GM12878 (cell line): ENCODE measurements around the gene AEN. TPM values are rescaled to one million over a fixed set of nuclear protein-coding genes. Genes with fewer than 3 reads are reported as not detected.

Experiments
- ASH2L ChIP-seq: fragments of 300-600, 200-600 bp; sonication (generic); IDR thresholded peaks from 2 replicates; pipeline ENCODE4 v1.6.1; 2017; ENCODE audit warnings: low read depth, mild to moderate bottlenecking, borderline replicate concordance
- FOXK2 ChIP-seq: fragments of 450-650 bp; IDR thresholded peaks from 2 replicates; pipeline ENCODE4 v1.6.1; 2017; ENCODE audit warnings: mild to moderate bottlenecking, moderate library complexity
- HDGF ChIP-seq: fragments of 450-650 bp; IDR thresholded peaks from 2 replicates; pipeline ENCODE4 v1.6.1; 2016; ENCODE audit warnings: antibody characterized with exemption
- IKZF2 ChIP-seq, 2 experiments: fragments of 450-650 bp; IDR thresholded peaks; 2 replicates each; pipeline ENCODE4 v1.6.1; 2017; ENCODE audit warnings: mild to moderate bottlenecking in 2 of 2, moderate library complexity in 2 of 2
- SMARCA5 ChIP-seq: fragments of 450-650 bp; IDR thresholded peaks from 2 replicates; pipeline ENCODE4 v1.6.1; 2017; ENCODE audit warnings: mild to moderate bottlenecking
- ZNF217 ChIP-seq: fragments of 450-650 bp; IDR thresholded peaks from 2 replicates; pipeline ENCODE4 v1.6.1; 2017; ENCODE audit warnings: antibody characterized with exemption, mild to moderate bottlenecking
- polyA plus RNA-seq, 11 experiments: library from polyadenylated mRNA; depleted of rRNA in 4 of 11; unstranded in 6 of 11; stranded (reverse) in 5 of 11; fragments of >200 nt; fragmentation: Nextera tagmentation in 4 of 11; fragmentation: Illumina TruSeq in 1 of 11; extraction: Ambion mirVana in 4 of 11; extraction: Trizol in 1 of 11; gene quantifications; 1 replicate in 1 of 11; 2 replicates in 10 of 11; pipeline versions ENCODE4 v1.2.1 to v1.2.3, GENCODE V29; 2011 to 2016; ENCODE audit warnings: inconsistent platforms in 2 of 11, missing spikeins in 2 of 11, low read depth in 1 of 11
- total RNA-seq, 4 experiments: library from RNA; depleted of rRNA in 3 of 4; stranded (reverse); fragments of >200 nt in 3 of 4; fragmentation: Illumina TruSeq in 1 of 4; extraction: Trizol in 1 of 4; gene quantifications; 2 replicates each; pipeline versions ENCODE4 v1.2.1 to v1.2.3, GENCODE V29; 2013 to 2021
- TF ChIP-seq, protein P1 (sequence below): IDR thresholded peaks from 2 replicates; pipeline ENCODE4 v1.6.1; 2012; ENCODE audit warnings: mild to moderate bottlenecking, low read depth, low read length
- TF ChIP-seq, protein P2 (sequence below): fragments of 150-350 bp; IDR thresholded peaks from 2 replicates; pipeline ENCODE4 v1.6.1; 2016; ENCODE audit warnings: low read depth, low read length
- TF ChIP-seq, protein P3 (sequence below): IDR thresholded peaks from 2 replicates; pipeline ENCODE4 v1.6.1; 2011; ENCODE audit warnings: low read depth, mild to moderate bottlenecking, low read length, moderate library complexity, borderline replicate concordance; ENCODE audit errors: extremely low read depth

Gene AEN
- total and polyA plus RNA-seq, 10 of the 15 experiments (the other 5 are each of a cell fraction or from before 2014, with no cell fraction given), result 11.7 to 81.2 (median 53.7) TPM

DNA sequence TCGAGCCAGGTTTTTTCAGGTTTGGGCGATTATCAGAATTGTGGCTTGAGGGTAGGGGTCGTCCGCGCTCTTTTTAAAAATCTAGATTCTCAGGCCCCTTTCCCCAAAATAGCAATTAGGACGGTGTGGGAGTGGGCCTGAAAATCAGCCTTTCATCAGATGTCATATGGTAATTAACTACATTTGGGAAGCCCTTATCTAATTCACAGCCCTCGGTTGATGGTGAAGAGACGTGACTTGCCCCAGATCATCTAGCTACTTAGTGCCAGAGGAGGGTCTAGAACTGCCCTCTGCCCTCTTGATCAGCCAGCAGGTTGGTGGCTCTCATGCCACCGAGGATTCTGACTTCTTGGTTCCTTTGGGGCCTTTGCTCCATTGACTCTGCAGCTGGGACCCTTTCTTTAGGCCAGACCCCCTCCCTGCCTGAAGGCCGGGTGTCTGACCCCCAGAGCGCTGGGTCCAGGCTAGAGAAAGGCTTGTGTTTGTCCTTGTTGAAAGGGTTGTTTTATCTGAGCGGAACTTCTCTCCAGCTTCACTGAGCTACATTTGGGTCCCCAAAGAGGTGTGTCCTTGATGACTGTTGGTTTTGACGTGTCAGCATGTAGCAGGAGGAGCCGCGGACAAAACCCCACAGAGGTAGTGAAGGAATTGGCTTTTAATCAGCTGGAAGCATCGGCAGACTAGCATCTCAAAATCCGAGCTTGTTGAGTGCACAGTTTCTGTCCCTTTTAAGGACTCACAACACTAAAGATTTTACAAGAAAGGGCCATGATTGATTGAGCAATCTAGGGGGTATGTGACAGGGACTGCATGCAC is 857 bp downstream of the AEN start (continued):
- TF ChIP-seq, protein P1, sequence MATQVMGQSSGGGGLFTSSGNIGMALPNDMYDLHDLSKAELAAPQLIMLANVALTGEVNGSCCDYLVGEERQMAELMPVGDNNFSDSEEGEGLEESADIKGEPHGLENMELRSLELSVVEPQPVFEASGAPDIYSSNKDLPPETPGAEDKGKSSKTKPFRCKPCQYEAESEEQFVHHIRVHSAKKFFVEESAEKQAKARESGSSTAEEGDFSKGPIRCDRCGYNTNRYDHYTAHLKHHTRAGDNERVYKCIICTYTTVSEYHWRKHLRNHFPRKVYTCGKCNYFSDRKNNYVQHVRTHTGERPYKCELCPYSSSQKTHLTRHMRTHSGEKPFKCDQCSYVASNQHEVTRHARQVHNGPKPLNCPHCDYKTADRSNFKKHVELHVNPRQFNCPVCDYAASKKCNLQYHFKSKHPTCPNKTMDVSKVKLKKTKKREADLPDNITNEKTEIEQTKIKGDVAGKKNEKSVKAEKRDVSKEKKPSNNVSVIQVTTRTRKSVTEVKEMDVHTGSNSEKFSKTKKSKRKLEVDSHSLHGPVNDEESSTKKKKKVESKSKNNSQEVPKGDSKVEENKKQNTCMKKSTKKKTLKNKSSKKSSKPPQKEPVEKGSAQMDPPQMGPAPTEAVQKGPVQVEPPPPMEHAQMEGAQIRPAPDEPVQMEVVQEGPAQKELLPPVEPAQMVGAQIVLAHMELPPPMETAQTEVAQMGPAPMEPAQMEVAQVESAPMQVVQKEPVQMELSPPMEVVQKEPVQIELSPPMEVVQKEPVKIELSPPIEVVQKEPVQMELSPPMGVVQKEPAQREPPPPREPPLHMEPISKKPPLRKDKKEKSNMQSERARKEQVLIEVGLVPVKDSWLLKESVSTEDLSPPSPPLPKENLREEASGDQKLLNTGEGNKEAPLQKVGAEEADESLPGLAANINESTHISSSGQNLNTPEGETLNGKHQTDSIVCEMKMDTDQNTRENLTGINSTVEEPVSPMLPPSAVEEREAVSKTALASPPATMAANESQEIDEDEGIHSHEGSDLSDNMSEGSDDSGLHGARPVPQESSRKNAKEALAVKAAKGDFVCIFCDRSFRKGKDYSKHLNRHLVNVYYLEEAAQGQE, result no peak
- TF ChIP-seq FOXK2 (no peak), HDGF (no peak), ASH2L (no peak), ZNF217 (no peak), IKZF2 (IDR thresholded peaks at IDR 0.05) (no peak), SMARCA5 (no peak)
- TF ChIP-seq, protein P2, sequence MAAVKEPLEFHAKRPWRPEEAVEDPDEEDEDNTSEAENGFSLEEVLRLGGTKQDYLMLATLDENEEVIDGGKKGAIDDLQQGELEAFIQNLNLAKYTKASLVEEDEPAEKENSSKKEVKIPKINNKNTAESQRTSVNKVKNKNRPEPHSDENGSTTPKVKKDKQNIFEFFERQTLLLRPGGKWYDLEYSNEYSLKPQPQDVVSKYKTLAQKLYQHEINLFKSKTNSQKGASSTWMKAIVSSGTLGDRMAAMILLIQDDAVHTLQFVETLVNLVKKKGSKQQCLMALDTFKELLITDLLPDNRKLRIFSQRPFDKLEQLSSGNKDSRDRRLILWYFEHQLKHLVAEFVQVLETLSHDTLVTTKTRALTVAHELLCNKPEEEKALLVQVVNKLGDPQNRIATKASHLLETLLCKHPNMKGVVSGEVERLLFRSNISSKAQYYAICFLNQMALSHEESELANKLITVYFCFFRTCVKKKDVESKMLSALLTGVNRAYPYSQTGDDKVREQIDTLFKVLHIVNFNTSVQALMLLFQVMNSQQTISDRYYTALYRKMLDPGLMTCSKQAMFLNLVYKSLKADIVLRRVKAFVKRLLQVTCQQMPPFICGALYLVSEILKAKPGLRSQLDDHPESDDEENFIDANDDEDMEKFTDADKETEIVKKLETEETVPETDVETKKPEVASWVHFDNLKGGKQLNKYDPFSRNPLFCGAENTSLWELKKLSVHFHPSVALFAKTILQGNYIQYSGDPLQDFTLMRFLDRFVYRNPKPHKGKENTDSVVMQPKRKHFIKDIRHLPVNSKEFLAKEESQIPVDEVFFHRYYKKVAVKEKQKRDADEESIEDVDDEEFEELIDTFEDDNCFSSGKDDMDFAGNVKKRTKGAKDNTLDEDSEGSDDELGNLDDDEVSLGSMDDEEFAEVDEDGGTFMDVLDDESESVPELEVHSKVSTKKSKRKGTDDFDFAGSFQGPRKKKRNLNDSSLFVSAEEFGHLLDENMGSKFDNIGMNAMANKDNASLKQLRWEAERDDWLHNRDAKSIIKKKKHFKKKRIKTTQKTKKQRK, result no peak
- TF ChIP-seq, protein P3, sequence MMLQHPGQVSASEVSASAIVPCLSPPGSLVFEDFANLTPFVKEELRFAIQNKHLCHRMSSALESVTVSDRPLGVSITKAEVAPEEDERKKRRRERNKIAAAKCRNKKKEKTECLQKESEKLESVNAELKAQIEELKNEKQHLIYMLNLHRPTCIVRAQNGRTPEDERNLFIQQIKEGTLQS, result no peak
